SU-DHL-6 (cell line): ENCODE data around the gene SDR39U1.

Experiments
- H2AFZ ChIP-seq: fragments of 200-600 bp; sonication (generic); 2 replicates; pipeline ENCODE4 v1.6.1; 2014; ENCODE audit warnings: low read depth, mild to moderate bottlenecking, moderate library complexity, mixed read lengths, antibody characterized with exemption, low read length; ENCODE audit not compliant: severe bottlenecking
- H3F3A ChIP-seq: fragments of 200-600 bp; shearing (Covaris generic); 2 replicates; pipeline ENCODE4 v1.6.0; 2016; ENCODE audit warnings: antibody characterized with exemption, mild to moderate bottlenecking; ENCODE audit not compliant: insufficient read depth
- H3K27ac ChIP-seq: fragments of 200-600 bp; sonication (generic); 2 replicates; pipeline ENCODE4 v1.5.1; 2016; ENCODE audit warnings: low read depth, mild to moderate bottlenecking, low read length, moderate library complexity, mixed read lengths
- H3K27me3 ChIP-seq: fragments of 200-600 bp; sonication (generic), shearing (Covaris generic); 2 replicates; pipeline ENCODE4 v1.6.0; 2014; ENCODE audit warnings: mild to moderate bottlenecking, low read length
- H3K36me3 ChIP-seq: fragments of 200-600 bp; sonication (generic); 2 replicates; pipeline ENCODE4 v1.6.1; 2014; ENCODE audit warnings: mild to moderate bottlenecking, low read length, mixed read lengths
- H3K4me2 ChIP-seq: fragments of 300-600, 200-600 bp; shearing (Covaris generic), sonication (generic); 2 replicates; pipeline ENCODE4 v1.6.0; 2014; ENCODE audit warnings: low read length, low read depth, mild to moderate bottlenecking; ENCODE audit not compliant: poor library complexity, severe bottlenecking
- H3K4me3 ChIP-seq: fragments of 200-600 bp; sonication (generic); 2 replicates; pipeline ENCODE4 v1.5.1; 2014; ENCODE audit warnings: antibody characterized with exemption, low read length, mild to moderate bottlenecking, mixed read lengths; ENCODE audit not compliant: insufficient read depth, poor library complexity, severe bottlenecking
- H3K79me2 ChIP-seq: fragments of 200-600 bp; sonication (generic); 2 replicates; pipeline ENCODE4 v1.6.1; 2014; ENCODE audit warnings: mild to moderate bottlenecking, low read length, moderate library complexity; ENCODE audit not compliant: insufficient read depth
- H3K9ac ChIP-seq: fragments of 200-600 bp; sonication (generic); 2 replicates; pipeline ENCODE4 v1.7.0; 2014; ENCODE audit warnings: mild to moderate bottlenecking, low read length
- H3K9me2 ChIP-seq: fragments of 200-600 bp; sonication (generic); replicated peaks from 2 replicates; pipeline ENCODE4 v1.6.1; 2014; ENCODE audit warnings: low read length; ENCODE audit not compliant: insufficient read depth
- H3K9me3 ChIP-seq: fragments of 200-600 bp; sonication (generic); 2 replicates; pipeline ENCODE4 v1.6.1; 2014; ENCODE audit warnings: low read length, mixed read lengths; ENCODE audit not compliant: insufficient read depth
- H4K20me1 ChIP-seq: fragments of 200-600 bp; sonication (generic); 2 replicates; pipeline ENCODE4 v1.6.1; 2014; ENCODE audit warnings: low read depth, mild to moderate bottlenecking, antibody characterized with exemption, low read length, moderate library complexity, mixed read lengths
- EZH2phosphoT487 ChIP-seq: fragments of 200-600 bp; sonication (generic), shearing (Covaris generic); conservative IDR thresholded peaks from 2 replicates; pipeline ENCODE4 v1.6.1; 2018; ENCODE audit warnings: mild to moderate bottlenecking, antibody characterized with exemption, low read length, moderate library complexity, mixed read lengths
- TF ChIP-seq, protein P1 (sequence below): fragments of 200-600 bp; sonication (generic); IDR thresholded peaks from one replicate; pipeline ENCODE4 v1.5.1; 2017; ENCODE audit warnings: antibody characterized with exemption, mild to moderate bottlenecking, low read length, moderate library complexity; ENCODE audit not compliant: insufficient read depth, poor library complexity, severe bottlenecking

The SDR39U1 gene

DNA sequence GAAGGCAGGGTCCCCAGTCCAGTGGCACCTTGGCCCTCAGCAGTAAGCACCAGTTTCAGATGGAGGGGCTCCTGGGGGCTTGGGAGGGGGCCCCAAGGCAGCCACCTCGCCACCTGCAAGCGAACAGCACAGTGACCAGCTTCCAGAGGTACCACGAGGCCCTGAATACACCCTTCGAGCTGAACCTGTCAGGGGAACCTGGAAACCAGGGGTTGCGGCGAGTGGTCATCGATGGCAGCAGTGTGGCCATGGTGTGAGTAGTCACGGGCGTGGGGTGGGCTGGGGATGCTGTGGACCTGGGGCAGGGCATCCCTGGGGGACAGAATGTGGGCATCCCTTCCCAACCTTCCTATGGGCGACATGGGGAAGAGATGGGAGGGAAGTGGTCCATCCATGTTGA, 32.6 kb downstream of the SDR39U1 start:
- no peak overlapping the region for H2AFZ ChIP-seq
- no peak for TF ChIP-seq EZH2phosphoT487
- H3K9me3 ChIP-seq: no peaks in the 10 kb centered on the region
- H3K27ac ChIP-seq: no peak overlapping the region
- no peak overlapping the region for H3K4me3 ChIP-seq
- no peaks in the 10 kb centered on the region for H3K27me3 ChIP-seq
- H3F3A ChIP-seq: no peaks in the 10 kb centered on the region
- H3K9me2 ChIP-seq: no peaks in the 10 kb centered on the region
- no peaks in the 10 kb centered on the region for H3K36me3 ChIP-seq
- H3K9ac ChIP-seq: no peak overlapping the region
- H4K20me1 ChIP-seq: no peaks in the 10 kb centered on the region
- no peaks in the 10 kb centered on the region for H3K79me2 ChIP-seq
- no peak overlapping the region for H3K4me2 ChIP-seq

DNA sequence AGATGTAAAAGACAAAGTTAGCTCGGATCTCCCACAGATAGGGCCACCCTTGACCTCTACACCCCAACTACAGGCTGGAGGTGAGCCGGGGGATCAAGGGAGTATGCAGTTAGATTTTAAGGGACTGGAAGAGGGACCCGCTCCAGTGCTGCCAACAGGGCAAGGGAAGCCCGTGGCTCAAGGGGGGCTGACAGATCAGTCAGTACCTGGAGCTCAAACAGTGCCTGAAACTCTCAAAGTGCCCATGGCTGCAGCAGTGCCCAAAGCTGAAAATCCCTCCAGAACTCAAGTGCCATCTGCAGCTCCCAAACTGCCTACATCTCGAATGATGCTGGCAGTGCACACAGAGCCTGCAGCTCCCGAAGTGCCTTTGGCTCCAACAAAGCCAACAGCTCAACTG, 33.4 kb downstream of the SDR39U1 start:
- Histone ChIP-seq H3K9me3 (no peaks in the 10 kb centered on the region), H2AFZ (no peak overlapping the region), H3K27me3 (no peaks in the 10 kb centered on the region), H3K36me3 (no peaks in the 10 kb centered on the region), H3K4me3 (no peak overlapping the region), H3K9ac (no peak overlapping the region), H3K79me2 (no peaks in the 10 kb centered on the region), H3K27ac (no peak overlapping the region), H4K20me1 (no peaks in the 10 kb centered on the region), H3F3A (no peaks in the 10 kb centered on the region), H3K9me2 (no peaks in the 10 kb centered on the region), H3K4me2 (no peak overlapping the region)
- TF ChIP-seq EZH2phosphoT487: no peak
- TF ChIP-seq, protein P1, sequence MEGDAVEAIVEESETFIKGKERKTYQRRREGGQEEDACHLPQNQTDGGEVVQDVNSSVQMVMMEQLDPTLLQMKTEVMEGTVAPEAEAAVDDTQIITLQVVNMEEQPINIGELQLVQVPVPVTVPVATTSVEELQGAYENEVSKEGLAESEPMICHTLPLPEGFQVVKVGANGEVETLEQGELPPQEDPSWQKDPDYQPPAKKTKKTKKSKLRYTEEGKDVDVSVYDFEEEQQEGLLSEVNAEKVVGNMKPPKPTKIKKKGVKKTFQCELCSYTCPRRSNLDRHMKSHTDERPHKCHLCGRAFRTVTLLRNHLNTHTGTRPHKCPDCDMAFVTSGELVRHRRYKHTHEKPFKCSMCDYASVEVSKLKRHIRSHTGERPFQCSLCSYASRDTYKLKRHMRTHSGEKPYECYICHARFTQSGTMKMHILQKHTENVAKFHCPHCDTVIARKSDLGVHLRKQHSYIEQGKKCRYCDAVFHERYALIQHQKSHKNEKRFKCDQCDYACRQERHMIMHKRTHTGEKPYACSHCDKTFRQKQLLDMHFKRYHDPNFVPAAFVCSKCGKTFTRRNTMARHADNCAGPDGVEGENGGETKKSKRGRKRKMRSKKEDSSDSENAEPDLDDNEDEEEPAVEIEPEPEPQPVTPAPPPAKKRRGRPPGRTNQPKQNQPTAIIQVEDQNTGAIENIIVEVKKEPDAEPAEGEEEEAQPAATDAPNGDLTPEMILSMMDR: no peak

DNA sequence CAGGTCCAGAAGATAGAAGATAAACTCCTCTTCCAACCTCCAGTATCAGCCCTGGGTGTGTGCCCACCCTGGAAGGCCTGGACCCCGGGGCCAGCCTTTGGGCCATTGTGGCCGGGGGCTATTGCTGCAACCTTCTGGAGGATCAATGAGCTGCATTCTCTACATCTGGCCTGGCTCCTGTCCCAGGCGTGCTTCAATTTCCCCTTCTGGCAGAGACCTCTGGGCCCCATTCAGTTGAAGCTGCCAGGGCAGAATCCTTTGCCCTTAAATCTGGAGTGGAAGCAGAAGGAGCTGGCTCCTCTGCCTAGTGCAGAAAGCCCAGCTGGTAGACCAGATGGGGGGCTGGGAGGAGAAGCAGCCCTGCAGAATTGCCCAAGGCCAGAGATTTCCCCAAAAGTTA, 33.8 kb downstream of the SDR39U1 start:
- Histone ChIP-seq H3K9me3 (no peaks in the 10 kb centered on the region), H2AFZ (no peak overlapping the region), H3K4me3 (no peak overlapping the region), H3K9me2 (no peaks in the 10 kb centered on the region), H3K9ac (no peak overlapping the region), H3K36me3 (no peaks in the 10 kb centered on the region), H3K27me3 (no peaks in the 10 kb centered on the region), H3K27ac (no peak overlapping the region), H3K79me2 (no peaks in the 10 kb centered on the region), H3K4me2 (no peak overlapping the region), H4K20me1 (no peaks in the 10 kb centered on the region), H3F3A (no peaks in the 10 kb centered on the region)
- TF ChIP-seq, protein P1: no peak
- TF ChIP-seq EZH2phosphoT487: no peak

DNA sequence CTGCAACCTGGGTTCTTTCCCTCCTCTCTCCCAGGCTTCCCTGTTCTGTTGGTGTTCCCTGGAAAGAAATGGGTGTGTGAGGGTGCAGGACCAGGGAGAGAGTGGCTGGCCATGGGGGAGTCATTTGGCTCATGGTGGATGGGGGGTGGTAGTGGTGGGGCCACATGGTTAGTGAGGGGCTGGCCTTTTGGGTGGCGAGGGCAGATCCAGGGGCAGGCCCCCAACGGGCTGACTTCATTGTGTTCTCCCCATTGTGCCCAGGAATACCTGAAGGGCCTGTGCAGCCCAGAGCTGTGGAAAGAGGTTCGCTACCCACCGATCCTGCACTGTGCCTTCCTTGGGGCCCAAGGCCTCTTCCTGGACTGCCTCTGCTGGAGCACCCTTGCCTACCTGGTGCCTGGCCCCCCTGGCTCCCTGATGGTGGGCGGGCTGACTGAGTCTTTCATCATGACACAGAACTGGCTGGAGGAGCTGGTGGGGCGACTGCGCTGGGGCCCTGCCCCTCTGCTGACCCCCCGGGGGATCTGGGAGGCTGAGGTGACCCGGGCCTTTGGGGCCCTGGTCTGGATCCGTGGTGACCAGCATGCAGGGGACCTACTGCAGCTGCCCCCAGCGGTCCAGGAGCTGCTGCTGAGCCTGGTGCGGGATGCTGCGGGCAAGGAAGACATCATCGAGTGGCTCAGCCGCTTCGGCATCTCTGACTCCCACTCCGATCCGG, 34.8 kb downstream of the SDR39U1 start:
- Histone ChIP-seq H3K27ac (no peak overlapping the region), H3K4me2 (no peak overlapping the region), H4K20me1 (no peaks in the 10 kb centered on the region), H2AFZ (no peak overlapping the region), H3K9me3 (no peaks in the 10 kb centered on the region), H3K4me3 (no peak overlapping the region), H3K9me2 (no peaks in the 10 kb centered on the region), H3K79me2 (no peaks in the 10 kb centered on the region), H3K27me3 (no peaks in the 10 kb centered on the region), H3K36me3 (no peaks in the 10 kb centered on the region), H3K9ac (no peak overlapping the region), H3F3A (no peaks in the 10 kb centered on the region)
- no peak for TF ChIP-seq EZH2phosphoT487
- TF ChIP-seq, protein P1: no peak
